DOHH2 (cell line): Measurements from ENCODE around the gene SH3TC2.

Experiments used
- EZH2phosphoT487 ChIP-seq: fragments of 200-600 bp; sonication (generic); IDR thresholded peaks from 2 replicates; pipeline ENCODE4 v1.6.1; 2017; ENCODE audit warnings: borderline replicate concordance, mild to moderate bottlenecking, antibody characterized with exemption, low read length, moderate library complexity, mixed read lengths
- TF ChIP-seq, protein P1 (sequence below): fragments of 200-600 bp; sonication (generic); IDR thresholded peaks from one replicate; pipeline ENCODE4 v1.5.1; 2014; ENCODE audit warnings: antibody characterized with exemption, mild to moderate bottlenecking, low read depth, low read length; ENCODE audit not compliant: poor library complexity, severe bottlenecking

DNA sequence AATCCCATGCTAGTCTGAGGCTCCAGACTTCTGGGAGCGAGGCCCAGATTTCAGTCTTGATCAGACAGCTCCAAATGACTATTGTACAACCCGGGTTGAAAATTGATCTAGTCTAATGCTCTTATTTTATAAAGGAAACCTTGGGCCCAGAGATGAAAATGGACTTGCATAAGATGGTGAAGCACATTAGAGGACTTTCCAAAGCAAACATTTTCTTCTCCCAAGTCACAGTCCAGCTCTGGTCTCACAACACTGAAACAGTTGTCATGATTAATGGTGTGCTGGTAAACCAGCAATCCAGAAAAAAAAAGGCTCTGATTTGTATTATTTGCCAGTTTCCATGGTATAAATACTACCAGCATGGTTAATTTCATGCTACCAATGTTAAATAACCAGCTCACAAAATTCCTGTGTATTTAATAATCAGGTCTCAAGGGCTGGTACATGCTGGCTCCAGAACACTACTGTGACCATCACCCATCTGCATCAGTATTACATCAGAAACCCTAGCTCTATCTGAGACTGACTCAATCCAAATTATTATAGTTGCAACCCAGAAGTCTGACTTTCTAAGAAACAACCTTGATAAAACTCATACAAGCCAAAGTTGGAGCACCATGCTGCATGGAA, 45.9 kb upstream of the SH3TC2 start:
- TF ChIP-seq, protein P1, sequence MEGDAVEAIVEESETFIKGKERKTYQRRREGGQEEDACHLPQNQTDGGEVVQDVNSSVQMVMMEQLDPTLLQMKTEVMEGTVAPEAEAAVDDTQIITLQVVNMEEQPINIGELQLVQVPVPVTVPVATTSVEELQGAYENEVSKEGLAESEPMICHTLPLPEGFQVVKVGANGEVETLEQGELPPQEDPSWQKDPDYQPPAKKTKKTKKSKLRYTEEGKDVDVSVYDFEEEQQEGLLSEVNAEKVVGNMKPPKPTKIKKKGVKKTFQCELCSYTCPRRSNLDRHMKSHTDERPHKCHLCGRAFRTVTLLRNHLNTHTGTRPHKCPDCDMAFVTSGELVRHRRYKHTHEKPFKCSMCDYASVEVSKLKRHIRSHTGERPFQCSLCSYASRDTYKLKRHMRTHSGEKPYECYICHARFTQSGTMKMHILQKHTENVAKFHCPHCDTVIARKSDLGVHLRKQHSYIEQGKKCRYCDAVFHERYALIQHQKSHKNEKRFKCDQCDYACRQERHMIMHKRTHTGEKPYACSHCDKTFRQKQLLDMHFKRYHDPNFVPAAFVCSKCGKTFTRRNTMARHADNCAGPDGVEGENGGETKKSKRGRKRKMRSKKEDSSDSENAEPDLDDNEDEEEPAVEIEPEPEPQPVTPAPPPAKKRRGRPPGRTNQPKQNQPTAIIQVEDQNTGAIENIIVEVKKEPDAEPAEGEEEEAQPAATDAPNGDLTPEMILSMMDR = no peak
- TF ChIP-seq EZH2phosphoT487 = no peak
